ENCODE measurements around the gene PAPSS1. TPM values are rescaled to one million over a fixed set of nuclear protein-coding genes. Genes with fewer than 3 reads are reported as not detected.
"Not testable (repeated sequence)": the region's sequence is repeated elsewhere in the genome, so short reads cannot be mapped to it uniquely, and the experiment has no call there.

The PAPSS1 gene
- total and polyA plus RNA-seq, 2 experiments from 2014 or later, result 25.4 to 40.6 TPM

- Histone ChIP-seq H3K27ac (no peak overlapping the region), H3K36me3 (no peaks in the 10 kb centered on the region), H3K4me1 (ENCODE audit: low read depth) (peaks cover 7% of the 10 kb centered on the region), H3K9me3 (ENCODE audit: low read depth) (no peaks in the 10 kb centered on the region), H3K27me3 (no peaks in the 10 kb centered on the region), H3K4me3 (no peak overlapping the region)
- DNase-seq (ENCODE audit: low read depth in 1 of 2, low spot score in 1 of 2), result no peak
- TF ChIP-seq CTCF (IDR thresholded peaks at IDR 0.05; ENCODE audit: low read depth, low read length), result no peak
Observed at GRCh38 chr4:107658400-107659336, 61.4 kb downstream of the PAPSS1 start.

GRCh38 chr4:107655289-107655688, 64.7 kb downstream of the PAPSS1 start:
- no peaks in the 10 kb centered on the region for H3K36me3 ChIP-seq
- no peak for DNase-seq (ENCODE audit: low read depth in 1 of 2, low spot score in 1 of 2)
- no peaks in the 10 kb centered on the region for H3K9me3 ChIP-seq (ENCODE audit: low read depth)
- H3K27ac ChIP-seq, result no peak overlapping the region
- no peak for TF ChIP-seq CTCF (IDR thresholded peaks at IDR 0.05; ENCODE audit: low read depth, low read length)
- peaks cover 7% of the 10 kb centered on the region for H3K4me1 ChIP-seq (ENCODE audit: low read depth)
- H3K4me3 ChIP-seq, result no peak overlapping the region
- H3K27me3 ChIP-seq, result no peaks in the 10 kb centered on the region

GRCh38 chr4:107654694-107655093, 65.3 kb downstream of the PAPSS1 start:
- DNase-seq (ENCODE audit: low read depth in 1 of 2, low spot score in 1 of 2), result peak in 1 of 2 donors; percentile 46
- Histone ChIP-seq H3K36me3 (no peaks in the 10 kb centered on the region), H3K4me1 (ENCODE audit: low read depth) (peaks cover 9% of the 10 kb centered on the region), H3K4me3 (no peak overlapping the region), H3K9me3 (ENCODE audit: low read depth) (no peaks in the 10 kb centered on the region), H3K27me3 (no peaks in the 10 kb centered on the region), H3K27ac (no peak overlapping the region)
- TF ChIP-seq CTCF (IDR thresholded peaks at IDR 0.05; ENCODE audit: low read depth, low read length), result no peak

GRCh38 chr4:107651408-107651807, 68.6 kb downstream of the PAPSS1 start:
- peaks cover 17% of the 10 kb centered on the region for H3K4me1 ChIP-seq (ENCODE audit: low read depth)
- H3K4me3 ChIP-seq; DNase-seq (ENCODE audit: low read depth in 1 of 2, low spot score in 1 of 2); H3K27ac ChIP-seq; H3K36me3 ChIP-seq; H3K9me3 ChIP-seq (ENCODE audit: low read depth); H3K27me3 ChIP-seq: not testable (repeated sequence)

- no peak for TF ChIP-seq CTCF (IDR thresholded peaks at IDR 0.05; ENCODE audit: low read depth, low read length)
- no peak for DNase-seq (ENCODE audit: low read depth in 1 of 2, low spot score in 1 of 2)
- H3K4me1 ChIP-seq (ENCODE audit: low read depth), result peaks cover 17% of the 10 kb centered on the region
- no peaks in the 10 kb centered on the region for H3K9me3 ChIP-seq (ENCODE audit: low read depth)
- H3K4me3 ChIP-seq, result no peak overlapping the region
- H3K27me3 ChIP-seq, result no peaks in the 10 kb centered on the region
- no peak overlapping the region for H3K27ac ChIP-seq
- H3K36me3 ChIP-seq, result no peaks in the 10 kb centered on the region
Observed at GRCh38 chr4:107650251-107650650, 69.8 kb downstream of the PAPSS1 start.
